ENCODE measurements around the gene MAPRE3. TPM values are rescaled to one million over a fixed set of nuclear protein-coding genes. Genes with fewer than 3 reads are reported as not detected.

The MAPRE3 gene
- total and polyA plus RNA-seq, 3 experiments from 2014 or later: 2.0 to 3.0 (median 2.4) TPM

DNA sequence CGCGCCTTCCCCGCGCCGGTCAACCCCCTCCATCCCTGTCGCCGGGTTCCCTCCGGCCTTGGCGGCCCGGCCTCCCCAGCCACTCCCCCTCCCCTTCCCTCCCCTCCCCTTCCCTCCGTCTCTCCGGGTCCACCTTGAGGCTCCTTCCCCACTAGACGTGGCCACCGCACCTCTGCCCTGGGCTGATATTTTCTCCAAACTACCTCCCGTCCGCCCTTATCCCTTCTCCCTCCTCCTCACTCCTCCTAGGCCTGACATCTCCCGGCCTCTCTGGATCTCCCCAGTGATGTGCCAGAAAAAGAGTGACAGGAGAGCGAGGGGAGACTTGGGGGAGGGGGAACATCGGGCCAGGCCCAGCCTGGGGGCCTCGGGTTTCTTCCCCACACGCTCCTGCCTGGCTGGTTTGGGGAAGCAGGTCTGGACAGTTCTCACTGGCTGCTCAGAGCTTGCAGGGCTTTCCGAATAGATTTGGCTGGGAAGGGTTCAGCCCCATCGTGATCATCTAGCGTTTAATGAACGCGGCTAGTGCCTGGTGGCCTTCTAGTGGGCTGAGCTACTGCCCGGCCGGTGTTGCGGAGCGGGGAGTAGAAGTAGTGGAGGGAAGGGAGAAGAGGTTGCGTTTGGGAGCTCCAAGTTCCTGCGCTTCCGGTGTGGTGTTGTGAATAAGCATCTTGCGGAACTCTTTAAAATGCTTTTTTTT lies 641 bp downstream of the MAPRE3 start:
- peaks cover 7% of the 10 kb centered on the region for H3K4me1 ChIP-seq (ENCODE audit: insufficient read depth, low read length)
- Mint-ChIP-seq H3K27me3 (peaks cover 16 to 24% of the 10 kb centered on the region in 2 donors), H3K9me3 (no peaks in the 10 kb centered on the region), H3K27ac (peak overlapping the region; percentile 75 to 91 (median 85)), H3K36me3 (peaks cover 0 to 2% (median 0%) of the 10 kb centered on the region in 3 donors), H3K4me3 (peak overlapping the region; percentile 76 to 89 (median 84)), H3K4me1 (peaks cover 18 to 27% (median 21%) of the 10 kb centered on the region in 3 donors)
- peak in 2 of 5 donors; percentile 2 to 30 for DNase-seq
- peaks cover 8% of the 10 kb centered on the region for H3K27me3 ChIP-seq (ENCODE audit: insufficient read depth, low read length, poor library complexity, severe bottlenecking)
- H3K4me3 ChIP-seq (ENCODE audit: low read length): peak overlapping the region; percentile 18
- no peaks in the 10 kb centered on the region for H3K36me3 ChIP-seq (ENCODE audit: insufficient read depth, low read length)
- CTCF ChIA-PET: interaction anchor here (1.0 kb wide), 1 partner anchor 9 kb away, joined by 4 read pairs; no protein-coding TSS in a partner anchor
- POLR2A ChIA-PET: no interaction called here
- no peaks in the 10 kb centered on the region for H3K9me3 ChIP-seq (ENCODE audit: low read length)
- H3K27ac ChIP-seq (ENCODE audit: low read depth, low read length): peak overlapping the region; percentile 60

- Histone ChIP-seq H3K27ac (ENCODE audit: low read depth, low read length) (peak overlapping the region; percentile 60), H3K4me1 (ENCODE audit: insufficient read depth, low read length) (peaks cover 7% of the 10 kb centered on the region), H3K9me3 (ENCODE audit: low read length) (no peaks in the 10 kb centered on the region), H3K4me3 (ENCODE audit: low read length) (no peak overlapping the region), H3K27me3 (ENCODE audit: insufficient read depth, low read length, poor library complexity, severe bottlenecking) (peaks cover 8% of the 10 kb centered on the region), H3K36me3 (ENCODE audit: insufficient read depth, low read length) (no peaks in the 10 kb centered on the region)
- H3K9me3 Mint-ChIP-seq: no peaks in the 10 kb centered on the region
- peak overlapping the region in 7 of 8 donors; percentile 42 to 91 (median 79) for H3K27ac Mint-ChIP-seq
- H3K36me3 Mint-ChIP-seq: no peaks in the 10 kb centered on the region
- peaks cover 18 to 27% (median 21%) of the 10 kb centered on the region in 3 donors for H3K4me1 Mint-ChIP-seq
- DNase-seq: no peak
- CTCF ChIA-PET: interaction anchor here (1.0 to 1.5 kb wide), 2 partner anchors 10 to 11 kb away, joined by 4 to 5 read pairs; no protein-coding TSS in a partner anchor
- POLR2A ChIA-PET: no interaction called here
- H3K27me3 Mint-ChIP-seq: peaks cover 11 to 20% of the 10 kb centered on the region in 2 donors
- H3K4me3 Mint-ChIP-seq: peak overlapping the region; percentile 76 to 89 (median 84)
These were observed 1.7 kb downstream of the MAPRE3 start for GRCh38 chr2:26971911-26972786.

DNA sequence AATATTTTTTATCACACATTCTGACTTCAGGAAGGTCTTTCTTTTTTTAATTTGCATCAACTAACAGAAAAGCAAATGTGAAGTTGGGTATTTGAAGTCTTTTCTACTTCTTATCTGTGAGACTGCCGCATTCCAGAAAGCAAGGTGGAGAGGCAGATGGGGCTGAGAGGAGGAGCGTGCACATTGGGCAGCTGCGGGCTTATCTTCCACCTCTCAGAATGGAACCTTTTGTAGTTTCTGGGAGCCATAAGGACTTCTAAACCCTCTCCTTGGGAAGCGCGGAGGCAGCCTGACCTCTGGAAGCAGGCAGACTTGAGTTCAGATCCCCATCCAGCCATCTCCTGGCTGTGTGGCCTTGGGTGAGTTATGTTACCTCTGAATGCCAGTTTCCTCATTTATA lies 3.9 kb downstream of the MAPRE3 start:
- Mint-ChIP-seq H3K9me3 (no peaks in the 10 kb centered on the region), H3K27ac (no peak overlapping the region), H3K36me3 (no peaks in the 10 kb centered on the region), H3K4me3 (no peak overlapping the region), H3K27me3 (peaks cover 7 to 18% of the 10 kb centered on the region in 2 donors), H3K4me1 (peaks cover 11 to 18% (median 17%) of the 10 kb centered on the region in 3 donors)
- no peak overlapping the region for H3K4me3 ChIP-seq (ENCODE audit: low read length)
- H3K27ac ChIP-seq (ENCODE audit: low read depth, low read length): peak overlapping the region; percentile 40
- H3K27me3 ChIP-seq (ENCODE audit: insufficient read depth, low read length, poor library complexity, severe bottlenecking): no peaks in the 10 kb centered on the region
- DNase-seq: no peak
- ChIA-PET CTCF (no interaction called here), POLR2A (no interaction called here)
- no peaks in the 10 kb centered on the region for H3K9me3 ChIP-seq (ENCODE audit: low read length)
- peaks cover 7% of the 10 kb centered on the region for H3K4me1 ChIP-seq (ENCODE audit: insufficient read depth, low read length)
- no peaks in the 10 kb centered on the region for H3K36me3 ChIP-seq (ENCODE audit: insufficient read depth, low read length)

GRCh38 chr2:26975102-26975501 lies 4.7 kb downstream of the MAPRE3 start:
- peaks cover 8 to 11% (median 11%) of the 10 kb centered on the region in 3 donors for H3K4me1 Mint-ChIP-seq
- H3K9me3 ChIP-seq (ENCODE audit: low read length): no peaks in the 10 kb centered on the region
- H3K27ac ChIP-seq (ENCODE audit: low read depth, low read length): peak overlapping the region; percentile 1
- no peak for DNase-seq
- H3K27ac Mint-ChIP-seq: peak overlapping the region in 1 of 8 donors; percentile 50
- H3K36me3 Mint-ChIP-seq: no peaks in the 10 kb centered on the region
- peaks cover 1% of the 10 kb centered on the region for H3K4me1 ChIP-seq (ENCODE audit: insufficient read depth, low read length)
- POLR2A ChIA-PET: no interaction called here
- no peaks in the 10 kb centered on the region for H3K9me3 Mint-ChIP-seq
- H3K36me3 ChIP-seq (ENCODE audit: insufficient read depth, low read length): no peaks in the 10 kb centered on the region
- CTCF ChIA-PET: interaction anchor here (2.5 kb wide), 1 partner anchor 13 kb away, joined by 14 read pairs; no protein-coding TSS in a partner anchor
- no peaks in the 10 kb centered on the region for H3K27me3 ChIP-seq (ENCODE audit: insufficient read depth, low read length, poor library complexity, severe bottlenecking)
- H3K4me3 Mint-ChIP-seq: no peak overlapping the region
- peaks cover 5 to 18% of the 10 kb centered on the region in 2 donors for H3K27me3 Mint-ChIP-seq
- H3K4me3 ChIP-seq (ENCODE audit: low read length): no peak overlapping the region

DNA sequence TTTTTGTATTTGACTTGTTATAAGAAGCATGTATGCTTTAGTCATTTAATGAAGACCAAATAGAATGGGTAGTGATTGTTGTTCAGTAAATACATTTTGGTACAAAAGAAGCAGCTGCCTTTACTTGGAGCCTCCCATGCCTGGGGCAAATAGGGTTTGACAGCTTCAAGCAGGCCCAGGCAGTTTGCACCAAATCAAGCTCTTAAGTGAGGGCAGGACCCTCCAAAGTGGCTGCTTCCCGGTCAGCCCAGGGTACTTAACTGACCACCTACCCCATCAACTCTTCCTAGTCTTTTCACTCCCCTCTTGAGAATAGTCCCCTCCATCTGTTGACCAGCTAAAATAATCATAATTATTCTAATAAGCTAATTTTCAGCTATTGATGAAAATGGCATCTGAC lies 5.2 kb downstream of the MAPRE3 start:
- Mint-ChIP-seq H3K27ac (no peak overlapping the region), H3K4me3 (no peak overlapping the region), H3K4me1 (peaks cover 8 to 10% (median 9%) of the 10 kb centered on the region in 3 donors), H3K9me3 (no peaks in the 10 kb centered on the region), H3K27me3 (peaks cover 5 to 18% of the 10 kb centered on the region in 2 donors), H3K36me3 (no peaks in the 10 kb centered on the region)
- Histone ChIP-seq H3K4me3 (ENCODE audit: low read length) (no peak overlapping the region), H3K36me3 (ENCODE audit: insufficient read depth, low read length) (no peaks in the 10 kb centered on the region), H3K9me3 (ENCODE audit: low read length) (no peaks in the 10 kb centered on the region), H3K27me3 (ENCODE audit: insufficient read depth, low read length, poor library complexity, severe bottlenecking) (no peaks in the 10 kb centered on the region), H3K27ac (ENCODE audit: low read depth, low read length) (peak overlapping the region; percentile 1), H3K4me1 (ENCODE audit: insufficient read depth, low read length) (no peaks in the 10 kb centered on the region)
- no peak for DNase-seq
- POLR2A ChIA-PET: no interaction called here
- CTCF ChIA-PET: interaction anchor here (2.5 kb wide), 1 partner anchor 13 kb away, joined by 14 read pairs; no protein-coding TSS in a partner anchor

DNA sequence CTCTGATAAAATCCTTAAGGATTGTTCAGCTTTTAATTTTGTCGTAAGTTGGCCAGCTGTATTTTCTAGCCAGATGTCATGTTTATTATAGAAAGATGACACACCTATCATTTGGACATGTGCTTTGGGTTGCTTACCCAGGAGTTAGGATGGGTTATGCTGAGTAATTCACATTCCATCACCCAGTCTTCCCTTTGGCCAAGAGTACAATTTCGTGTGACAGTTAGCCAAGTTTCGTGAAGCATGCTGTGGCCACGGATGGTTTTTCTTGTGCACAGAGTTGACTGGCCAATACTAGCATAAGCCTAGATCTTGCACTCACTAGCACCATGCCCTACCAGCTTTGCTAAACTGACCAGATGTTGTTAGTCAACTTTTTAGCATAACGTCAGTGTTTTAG lies 5.8 kb downstream of the MAPRE3 start:
- ChIA-PET CTCF (interaction anchor here (2.5 kb wide), 1 partner anchor 14 kb away, joined by 14 read pairs; no protein-coding TSS in a partner anchor), POLR2A (no interaction called here)
- Mint-ChIP-seq H3K4me1 (peaks cover 5% of the 10 kb centered on the region in 3 donors), H3K27me3 (peaks cover 2 to 18% of the 10 kb centered on the region in 2 donors), H3K9me3 (no peaks in the 10 kb centered on the region), H3K36me3 (no peaks in the 10 kb centered on the region), H3K27ac (no peak overlapping the region), H3K4me3 (no peak overlapping the region)
- Histone ChIP-seq H3K36me3 (ENCODE audit: insufficient read depth, low read length) (no peaks in the 10 kb centered on the region), H3K9me3 (ENCODE audit: low read length) (no peaks in the 10 kb centered on the region), H3K4me1 (ENCODE audit: insufficient read depth, low read length) (no peaks in the 10 kb centered on the region), H3K27ac (ENCODE audit: low read depth, low read length) (no peak overlapping the region), H3K27me3 (ENCODE audit: insufficient read depth, low read length, poor library complexity, severe bottlenecking) (no peaks in the 10 kb centered on the region), H3K4me3 (ENCODE audit: low read length) (no peak overlapping the region)
- DNase-seq: no peak

DNA sequence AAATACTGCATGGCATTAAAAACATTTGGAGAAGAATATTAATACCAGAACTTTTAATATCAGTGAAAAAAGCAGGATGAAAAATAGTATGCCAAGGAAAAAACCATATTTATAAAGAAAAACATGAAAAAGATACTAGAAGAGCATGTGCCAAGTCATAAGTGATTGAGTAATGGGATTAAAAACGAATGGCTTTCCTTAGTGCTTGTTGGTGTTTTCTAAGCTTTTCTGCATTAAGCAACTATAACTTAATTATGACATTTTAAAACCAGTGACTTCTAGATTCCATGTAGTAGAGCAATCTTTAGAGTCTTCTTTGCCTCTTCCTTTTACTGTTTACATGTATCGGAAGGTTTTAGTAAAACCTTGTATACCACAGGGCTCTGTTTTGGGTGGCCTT lies 6.6 kb downstream of the MAPRE3 start:
- Histone ChIP-seq H3K27ac (ENCODE audit: low read depth, low read length) (no peak overlapping the region), H3K9me3 (ENCODE audit: low read length) (no peaks in the 10 kb centered on the region), H3K27me3 (ENCODE audit: insufficient read depth, low read length, poor library complexity, severe bottlenecking) (no peaks in the 10 kb centered on the region), H3K4me3 (ENCODE audit: low read length) (no peak overlapping the region), H3K36me3 (ENCODE audit: insufficient read depth, low read length) (no peaks in the 10 kb centered on the region), H3K4me1 (ENCODE audit: insufficient read depth, low read length) (no peaks in the 10 kb centered on the region)
- Mint-ChIP-seq H3K4me1 (peaks cover 0 to 3% (median 0%) of the 10 kb centered on the region in 3 donors), H3K4me3 (no peak overlapping the region), H3K9me3 (no peaks in the 10 kb centered on the region), H3K27me3 (peaks cover 0 to 18% of the 10 kb centered on the region in 2 donors), H3K27ac (no peak overlapping the region), H3K36me3 (no peaks in the 10 kb centered on the region)
- no peak for DNase-seq
- ChIA-PET POLR2A (no interaction called here), CTCF (interaction anchor here (1.2 to 2.5 kb wide), 3 partner anchors 15 to 214 kb away, joined by 3 to 14 read pairs (median 3); no protein-coding TSS in a partner anchor)
